Smooth muscle cell of the coronary artery (primary cell): ENCODE data around the gene CAPS2. TPM values are rescaled to one million over a fixed set of nuclear protein-coding genes. Genes with fewer than 3 reads are reported as not detected.

Experiments
- total RNA-seq: library from RNA; depleted of rRNA; stranded (reverse); fragments of >200 nt; gene quantifications from 2 replicates; pipeline ENCODE4 v1.2.3, GENCODE V29; 2014; ENCODE audit warnings: low replicate concordance

CAPS2 gene
- 5.0 and 5.9 TPM in 2 replicates for total RNA-seq

GRCh38 chr12:75329918-75330826 is at the start of gene CAPS2:
CAPS2 (minus strand) TSS chr12:75330324; CDS start chr12:75326498, 3,826 bp downstream.

GRCh38 chr12:75334384-75335030 is 4.4 kb upstream of the CAPS2 start, which contains the start of gene GLIPR1L1:
GLIPR1L1 (plus strand) TSS chr12:75334670; CDS start chr12:75334729, 59 bp downstream.

Other genes with a start within 250 kb of the CAPS2 start
- under 0.01 TPM in 1 of 2 replicates, not detected in the other for gene KCNC2, start 120.5 kb downstream of the CAPS2 start, total RNA-seq
- not detected in 2 replicates for gene GLIPR1L1, start 4.3 kb upstream of the CAPS2 start, total RNA-seq
- 0.23 and 0.38 TPM in 2 replicates for gene GLIPR1L2, start 60.8 kb upstream of the CAPS2 start, total RNA-seq
- gene GLIPR1, start 150.4 kb upstream of the CAPS2 start, total RNA-seq = 18.0 and 86.0 TPM in 2 replicates
- 13.5 and 23.5 TPM in 2 replicates for gene KRR1, start 181.3 kb upstream of the CAPS2 start, total RNA-seq